Measurements from ENCODE around the gene ENPP6.

ENPP6 gene

DNA sequence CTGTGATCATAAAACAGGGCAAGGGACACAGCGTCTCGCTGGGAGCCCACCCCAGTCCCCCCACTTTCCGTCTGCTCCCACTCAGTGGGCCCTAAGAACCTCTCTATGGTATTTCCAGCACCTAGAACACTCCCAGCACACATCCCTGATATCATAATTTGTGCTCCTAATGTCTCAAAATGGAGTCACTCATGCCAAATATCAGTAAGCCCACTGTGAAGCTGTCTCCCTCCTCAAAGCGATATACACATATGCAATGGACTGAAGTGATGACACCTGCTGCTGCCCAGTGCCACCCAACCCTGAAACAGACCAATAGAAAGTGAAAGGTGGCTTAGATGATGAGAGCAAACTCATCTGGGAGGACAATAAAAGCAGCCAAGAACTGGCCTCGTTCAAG is 17.9 kb downstream of the ENPP6 start:
- Histone ChIP-seq H3K9ac (ENCODE audit: low read depth, low read length) (no peak overlapping the region), H3K36me3 (ENCODE audit: control insufficient read depth, insufficient read depth, low read length) (no peaks in the 10 kb centered on the region), H3K27me3 (ENCODE audit: control insufficient read depth, insufficient read depth, low read length) (no peaks in the 10 kb centered on the region), H3K9me3 (ENCODE audit: control insufficient read depth, insufficient read depth, low read length) (no peaks in the 10 kb centered on the region), H3K4me3 (ENCODE audit: low read depth, low read length) (no peak overlapping the region), H3K4me1 (ENCODE audit: control insufficient read depth, insufficient read depth, low read length) (no peaks in the 10 kb centered on the region)

DNA sequence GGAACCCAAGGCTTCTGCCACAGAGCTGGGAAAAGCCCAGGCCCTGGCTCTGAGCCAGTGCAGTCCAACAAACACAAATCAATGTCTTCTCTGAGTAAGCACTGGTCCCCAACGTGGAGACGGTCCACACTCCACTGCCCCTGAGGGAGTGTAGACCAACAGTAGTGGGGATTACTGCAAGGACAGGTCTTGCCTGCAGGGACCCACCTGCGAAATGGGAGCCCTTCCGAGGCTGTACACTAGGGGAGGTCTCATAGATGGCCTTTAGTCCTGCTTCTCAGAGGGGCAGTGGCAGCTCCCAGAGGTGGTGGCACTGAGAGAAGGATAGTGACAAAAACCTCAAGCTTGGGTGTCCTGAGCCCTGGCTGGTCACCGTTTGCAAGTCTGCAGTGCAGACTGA is 19.5 kb downstream of the ENPP6 start:
- no peak overlapping the region for H3K4me3 ChIP-seq (ENCODE audit: low read depth, low read length)
- H3K36me3 ChIP-seq (ENCODE audit: control insufficient read depth, insufficient read depth, low read length), result no peaks in the 10 kb centered on the region
- no peaks in the 10 kb centered on the region for H3K4me1 ChIP-seq (ENCODE audit: control insufficient read depth, insufficient read depth, low read length)
- no peaks in the 10 kb centered on the region for H3K27me3 ChIP-seq (ENCODE audit: control insufficient read depth, insufficient read depth, low read length)
- H3K9ac ChIP-seq (ENCODE audit: low read depth, low read length), result no peak overlapping the region
- no peaks in the 10 kb centered on the region for H3K9me3 ChIP-seq (ENCODE audit: control insufficient read depth, insufficient read depth, low read length)

DNA sequence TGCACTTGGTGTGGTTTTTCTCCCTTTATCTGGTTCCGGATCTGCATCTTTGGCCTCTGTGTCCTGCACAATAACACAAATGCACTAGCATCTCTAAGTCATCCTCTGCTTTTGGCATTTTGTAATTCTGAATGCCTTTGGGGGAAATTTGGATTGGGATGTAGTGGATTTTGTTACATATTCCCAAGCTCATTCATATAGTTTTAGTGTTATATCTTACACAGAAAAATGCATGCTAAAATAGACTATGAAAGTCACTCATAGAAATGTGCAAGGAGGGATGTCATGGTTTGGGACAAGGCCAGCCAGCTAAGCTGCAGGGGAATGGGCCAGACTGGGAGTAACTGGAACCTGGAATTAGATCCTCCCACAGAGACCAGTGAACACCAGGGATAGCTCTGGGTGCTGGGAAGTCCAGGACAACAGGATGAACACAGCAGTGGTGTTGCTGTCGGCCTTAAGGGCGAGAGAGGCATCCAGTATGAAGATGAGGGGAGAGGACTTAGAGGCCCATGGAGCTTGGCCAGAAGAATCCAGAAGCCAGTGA is 20.1 kb downstream of the ENPP6 start:
- Histone ChIP-seq H3K4me3 (ENCODE audit: low read depth, low read length) (no peak overlapping the region), H3K9ac (ENCODE audit: low read depth, low read length) (no peak overlapping the region), H3K36me3 (ENCODE audit: control insufficient read depth, insufficient read depth, low read length) (no peaks in the 10 kb centered on the region), H3K4me1 (ENCODE audit: control insufficient read depth, insufficient read depth, low read length) (no peaks in the 10 kb centered on the region), H3K27me3 (ENCODE audit: control insufficient read depth, insufficient read depth, low read length) (no peaks in the 10 kb centered on the region), H3K9me3 (ENCODE audit: control insufficient read depth, insufficient read depth, low read length) (no peaks in the 10 kb centered on the region)

DNA sequence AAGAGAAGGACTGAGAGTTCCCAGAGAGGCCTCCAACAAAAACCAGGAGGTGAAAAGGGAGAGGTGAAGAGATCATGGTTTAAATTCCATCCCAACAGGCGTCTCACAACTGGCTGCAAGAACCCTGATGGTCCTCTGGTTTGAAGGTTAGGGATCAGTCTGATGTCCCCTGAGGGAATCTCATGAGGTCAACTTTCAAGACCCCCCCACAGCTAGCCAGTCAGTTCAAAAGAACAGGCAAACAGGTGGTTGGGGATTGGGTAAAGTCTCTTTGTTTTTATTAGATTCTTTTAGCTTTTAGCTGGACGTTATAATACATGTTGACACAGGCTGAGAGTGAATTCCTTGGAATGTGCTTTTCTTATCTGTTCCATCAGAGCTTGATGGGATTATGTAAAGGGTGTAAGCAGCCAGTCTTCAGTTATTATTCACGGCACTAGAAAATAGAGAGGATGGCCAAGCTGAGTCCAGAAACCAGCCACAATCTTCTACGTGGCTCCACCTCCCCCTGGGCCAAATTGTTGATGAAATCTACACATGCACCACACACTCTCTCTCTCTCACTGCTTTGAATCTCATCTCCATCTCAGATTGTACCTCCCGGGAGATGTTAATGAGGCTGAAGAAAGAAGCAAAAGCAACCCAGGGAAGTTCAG is 20.8 kb downstream of the ENPP6 start:
- Histone ChIP-seq H3K4me3 (ENCODE audit: low read depth, low read length) (no peak overlapping the region), H3K9me3 (ENCODE audit: control insufficient read depth, insufficient read depth, low read length) (no peaks in the 10 kb centered on the region), H3K4me1 (ENCODE audit: control insufficient read depth, insufficient read depth, low read length) (no peaks in the 10 kb centered on the region), H3K9ac (ENCODE audit: low read depth, low read length) (no peak overlapping the region), H3K36me3 (ENCODE audit: control insufficient read depth, insufficient read depth, low read length) (no peaks in the 10 kb centered on the region), H3K27me3 (ENCODE audit: control insufficient read depth, insufficient read depth, low read length) (no peaks in the 10 kb centered on the region)

DNA sequence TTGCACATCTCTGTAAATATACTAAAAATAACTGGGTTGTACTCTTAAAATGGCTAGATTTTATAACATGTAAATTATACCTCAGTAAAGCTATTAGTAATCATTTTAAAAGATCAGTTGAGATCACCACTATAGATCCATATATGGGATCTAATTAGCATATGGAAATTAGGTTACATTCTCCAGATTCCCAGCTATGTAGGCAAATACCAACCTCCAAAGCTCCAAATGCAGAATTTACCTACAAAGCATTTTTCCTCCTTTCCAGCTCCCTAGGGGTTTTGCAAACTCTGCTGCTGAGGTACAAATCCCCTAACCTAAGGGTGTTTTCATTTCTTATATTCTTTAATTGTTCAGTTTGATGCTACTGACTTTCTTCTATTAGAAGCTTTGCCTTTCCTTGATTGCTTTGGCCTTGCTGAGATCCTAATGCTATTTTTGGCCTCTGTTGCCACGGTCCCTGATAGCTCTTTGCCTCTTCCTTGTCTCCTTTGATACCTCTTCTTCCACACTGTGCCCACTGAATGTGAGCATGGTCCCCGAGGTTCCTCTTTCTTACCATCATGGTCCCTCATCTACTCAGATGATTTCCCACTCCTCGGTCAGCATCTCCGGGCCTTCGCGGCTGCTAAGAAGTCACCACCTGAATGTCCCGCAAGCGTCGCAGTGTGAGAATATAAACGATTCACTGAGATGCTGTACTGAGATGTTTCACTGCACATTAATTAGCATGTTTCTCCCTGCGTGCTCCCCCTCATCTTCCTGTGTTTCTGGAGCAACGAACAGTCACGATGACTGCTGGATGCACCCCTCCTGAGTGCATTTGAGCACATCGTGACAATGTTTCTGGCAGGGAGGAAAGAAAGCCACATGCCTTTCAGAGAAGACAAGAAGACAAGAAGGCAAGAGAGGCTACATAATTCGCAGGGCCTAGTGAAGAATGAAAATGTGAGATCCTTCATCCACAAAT is 23.8 kb downstream of the ENPP6 start:
- H3K4me3 ChIP-seq (ENCODE audit: low read depth, low read length), result no peak overlapping the region

DNA sequence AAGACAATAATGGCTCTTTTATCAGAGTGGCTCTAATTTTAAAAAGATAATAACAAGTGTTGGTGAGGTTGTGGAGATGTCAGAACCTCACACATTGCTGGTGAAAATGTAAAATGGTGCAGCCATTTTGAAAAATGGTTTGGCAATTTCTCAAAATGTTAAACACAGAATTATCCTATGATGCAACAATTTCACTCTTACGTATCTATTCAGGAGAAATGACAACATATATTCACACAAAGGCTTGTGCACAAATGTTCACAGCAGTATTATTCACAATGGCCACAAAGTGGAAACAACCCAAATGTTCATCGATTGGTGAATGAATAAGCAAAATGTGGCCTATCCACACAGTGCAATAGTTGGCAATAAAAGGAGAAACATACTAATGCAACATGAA is 24.7 kb downstream of the ENPP6 start:
- no peaks in the 10 kb centered on the region for H3K9me3 ChIP-seq (ENCODE audit: control insufficient read depth, insufficient read depth, low read length)
- H3K9ac ChIP-seq (ENCODE audit: low read depth, low read length), result no peak overlapping the region
- no peak overlapping the region for H3K4me3 ChIP-seq (ENCODE audit: low read depth, low read length)
- H3K27me3 ChIP-seq (ENCODE audit: control insufficient read depth, insufficient read depth, low read length), result no peaks in the 10 kb centered on the region
- H3K4me1 ChIP-seq (ENCODE audit: control insufficient read depth, insufficient read depth, low read length), result no peaks in the 10 kb centered on the region
- no peaks in the 10 kb centered on the region for H3K36me3 ChIP-seq (ENCODE audit: control insufficient read depth, insufficient read depth, low read length)

More for the DNA sequence above, 23.8 kb downstream of the ENPP6 start:
- Histone ChIP-seq H3K9ac (ENCODE audit: low read depth, low read length) (no peak overlapping the region), H3K27me3 (ENCODE audit: control insufficient read depth, insufficient read depth, low read length) (no peaks in the 10 kb centered on the region), H3K9me3 (ENCODE audit: control insufficient read depth, insufficient read depth, low read length) (no peaks in the 10 kb centered on the region), H3K36me3 (ENCODE audit: control insufficient read depth, insufficient read depth, low read length) (no peaks in the 10 kb centered on the region), H3K4me1 (ENCODE audit: control insufficient read depth, insufficient read depth, low read length) (no peaks in the 10 kb centered on the region)

DNA sequence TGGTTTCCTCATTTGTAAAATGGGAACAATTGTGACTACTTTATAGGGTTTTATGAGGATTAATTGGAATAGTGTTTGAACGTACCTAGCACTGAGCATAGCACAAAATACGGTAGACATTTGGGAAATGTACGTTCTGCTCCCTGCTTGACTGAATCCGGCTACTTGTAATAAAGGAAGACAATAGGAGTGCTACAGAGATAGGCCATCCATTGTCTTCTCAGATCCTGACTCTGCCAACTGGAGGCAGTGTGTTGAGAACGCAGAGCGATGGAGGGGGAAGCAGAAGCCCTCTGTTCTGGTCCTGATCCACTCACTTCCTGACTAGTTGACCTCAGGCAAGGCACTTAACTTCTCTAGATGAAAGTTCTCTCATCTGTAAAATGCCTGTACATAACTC is 26.4 kb downstream of the ENPP6 start:
- Histone ChIP-seq H3K9ac (ENCODE audit: low read depth, low read length) (no peak overlapping the region), H3K9me3 (ENCODE audit: control insufficient read depth, insufficient read depth, low read length) (no peaks in the 10 kb centered on the region), H3K27me3 (ENCODE audit: control insufficient read depth, insufficient read depth, low read length) (no peaks in the 10 kb centered on the region), H3K36me3 (ENCODE audit: control insufficient read depth, insufficient read depth, low read length) (no peaks in the 10 kb centered on the region), H3K4me3 (ENCODE audit: low read depth, low read length) (no peak overlapping the region), H3K4me1 (ENCODE audit: control insufficient read depth, insufficient read depth, low read length) (no peaks in the 10 kb centered on the region)

DNA sequence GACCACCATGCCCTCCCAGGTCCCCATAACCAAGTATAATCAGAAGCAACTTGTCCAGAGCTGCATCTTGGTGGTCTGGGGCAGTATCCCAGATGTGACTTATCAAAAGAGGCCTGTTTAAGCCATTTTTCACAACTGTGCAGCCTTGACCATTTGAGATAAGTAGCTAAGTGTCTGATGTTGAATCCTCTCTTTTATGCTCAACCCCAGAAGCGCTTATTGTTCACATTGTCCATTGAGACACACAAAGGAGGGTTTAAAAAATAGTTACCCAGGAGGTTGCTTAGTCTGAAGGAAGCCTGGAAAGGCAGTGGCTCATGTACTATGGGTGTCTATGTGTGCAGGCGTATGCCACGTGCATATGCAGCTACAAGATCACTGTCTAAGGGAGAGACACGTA is 27.0 kb downstream of the ENPP6 start:
- no peaks in the 10 kb centered on the region for H3K9me3 ChIP-seq (ENCODE audit: control insufficient read depth, insufficient read depth, low read length)
- no peaks in the 10 kb centered on the region for H3K27me3 ChIP-seq (ENCODE audit: control insufficient read depth, insufficient read depth, low read length)
- H3K4me3 ChIP-seq (ENCODE audit: low read depth, low read length), result no peak overlapping the region
- H3K4me1 ChIP-seq (ENCODE audit: control insufficient read depth, insufficient read depth, low read length), result no peaks in the 10 kb centered on the region
- H3K9ac ChIP-seq (ENCODE audit: low read depth, low read length), result no peak overlapping the region
- no peaks in the 10 kb centered on the region for H3K36me3 ChIP-seq (ENCODE audit: control insufficient read depth, insufficient read depth, low read length)

DNA sequence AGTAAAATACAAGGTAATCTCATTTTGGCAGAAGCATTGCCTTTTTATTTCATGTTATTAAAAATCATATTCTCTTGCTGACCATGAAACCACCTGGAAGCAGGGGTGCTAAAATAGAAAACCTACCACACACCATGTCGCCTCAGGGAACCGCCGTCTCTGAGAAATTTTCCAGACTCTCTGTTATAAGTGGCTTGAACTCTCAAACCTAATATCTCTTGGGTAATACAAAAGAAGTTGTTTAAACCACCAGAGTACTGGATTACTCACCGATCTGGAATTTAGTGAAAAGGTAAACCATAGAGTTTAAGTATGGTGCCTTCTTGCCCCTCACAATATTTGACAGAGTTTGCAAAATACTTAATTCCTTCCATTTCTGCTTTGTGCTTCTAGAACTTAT is 27.7 kb downstream of the ENPP6 start:
- Histone ChIP-seq H3K4me1 (ENCODE audit: control insufficient read depth, insufficient read depth, low read length) (no peaks in the 10 kb centered on the region), H3K4me3 (ENCODE audit: low read depth, low read length) (no peak overlapping the region), H3K27me3 (ENCODE audit: control insufficient read depth, insufficient read depth, low read length) (no peaks in the 10 kb centered on the region), H3K36me3 (ENCODE audit: control insufficient read depth, insufficient read depth, low read length) (no peaks in the 10 kb centered on the region), H3K9me3 (ENCODE audit: control insufficient read depth, insufficient read depth, low read length) (no peaks in the 10 kb centered on the region), H3K9ac (ENCODE audit: low read depth, low read length) (no peak overlapping the region)

DNA sequence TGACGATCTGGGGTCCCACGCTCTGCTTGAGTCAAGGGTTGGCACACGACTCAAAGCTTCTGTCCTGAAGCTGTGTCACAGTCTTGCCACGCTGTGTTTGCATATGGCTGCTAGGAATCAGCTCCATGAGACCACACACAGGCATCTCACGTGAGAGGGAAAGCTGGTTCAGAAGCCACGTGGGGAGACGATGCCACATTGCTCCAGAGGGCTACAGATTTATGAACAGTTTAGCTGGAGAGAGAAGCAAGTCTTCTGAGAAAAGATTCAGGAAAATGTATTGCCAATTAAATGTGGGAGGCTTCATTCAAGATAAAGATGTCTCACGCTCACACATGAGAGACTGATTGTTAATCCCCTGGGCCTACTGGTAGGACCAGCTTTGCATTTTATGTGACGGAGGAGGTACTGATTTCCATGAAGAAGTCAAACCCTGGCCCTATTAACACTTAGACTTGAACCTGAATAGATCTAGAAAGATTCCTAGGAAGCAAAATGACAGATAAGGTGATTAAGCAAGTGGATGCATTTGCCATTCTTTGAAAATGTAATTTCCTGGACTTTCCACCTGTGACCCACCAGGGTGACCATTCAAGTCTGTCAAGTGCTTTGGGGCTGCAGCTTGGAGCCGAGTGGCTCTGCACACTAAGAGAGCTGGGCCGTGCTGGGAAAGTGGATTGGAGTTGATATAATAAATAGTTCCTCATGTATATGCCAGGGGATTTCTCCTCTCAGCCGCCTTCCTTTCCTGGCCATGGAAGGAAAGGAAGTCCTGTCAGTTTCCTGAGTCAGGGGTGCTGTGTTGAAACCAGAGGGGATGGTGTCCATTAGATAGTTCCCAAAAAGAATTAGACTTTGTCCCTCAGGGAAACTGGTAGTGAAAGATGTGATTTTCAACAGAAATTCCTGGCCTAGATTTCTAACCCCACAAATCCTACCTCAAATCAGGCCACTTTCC is 29.0 kb downstream of the ENPP6 start:
- no peaks in the 10 kb centered on the region for H3K27me3 ChIP-seq (ENCODE audit: control insufficient read depth, insufficient read depth, low read length)
- no peaks in the 10 kb centered on the region for H3K36me3 ChIP-seq (ENCODE audit: control insufficient read depth, insufficient read depth, low read length)
- no peak overlapping the region for H3K9ac ChIP-seq (ENCODE audit: low read depth, low read length)
- H3K9me3 ChIP-seq (ENCODE audit: control insufficient read depth, insufficient read depth, low read length), result no peaks in the 10 kb centered on the region
- no peaks in the 10 kb centered on the region for H3K4me1 ChIP-seq (ENCODE audit: control insufficient read depth, insufficient read depth, low read length)
- H3K4me3 ChIP-seq (ENCODE audit: low read depth, low read length), result no peak overlapping the region

DNA sequence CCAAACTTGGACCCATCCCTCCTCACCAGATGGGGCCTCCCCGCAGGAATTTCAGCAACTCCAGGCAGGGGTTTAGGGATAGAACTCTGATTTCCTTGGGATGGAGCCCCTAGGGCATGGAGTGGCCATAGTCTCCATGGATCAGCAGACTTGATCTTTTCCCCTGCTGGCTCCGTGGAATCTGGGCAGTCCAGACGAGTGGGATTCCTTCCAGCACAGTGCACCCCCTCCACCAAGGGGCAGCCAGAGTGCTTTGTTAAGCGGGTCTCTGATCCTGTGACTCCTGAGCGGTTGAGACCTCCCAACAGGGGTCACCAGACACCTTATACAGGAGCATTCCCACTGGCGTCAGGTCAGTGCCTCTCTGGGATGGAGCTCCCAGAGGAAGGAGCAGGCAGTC is 40.4 kb downstream of the ENPP6 start:
- H3K36me3 ChIP-seq (ENCODE audit: control insufficient read depth, insufficient read depth, low read length), result no peaks in the 10 kb centered on the region
- no peak overlapping the region for H3K9ac ChIP-seq (ENCODE audit: low read depth, low read length)
- H3K4me1 ChIP-seq (ENCODE audit: control insufficient read depth, insufficient read depth, low read length), result no peaks in the 10 kb centered on the region
- H3K4me3 ChIP-seq (ENCODE audit: low read depth, low read length), result no peak overlapping the region
- H3K9me3 ChIP-seq (ENCODE audit: control insufficient read depth, insufficient read depth, low read length), result no peaks in the 10 kb centered on the region
- H3K27me3 ChIP-seq (ENCODE audit: control insufficient read depth, insufficient read depth, low read length), result no peaks in the 10 kb centered on the region

All from iPS-15b (cell line).